Hematopoietic multipotent progenitor cell treated with erythropoietin and hydrocortisone succinate and interleukin-3 and kit ligand, for 17 days (in vitro differentiated cells): ENCODE results near the gene CFAP45.
A peak's percentile ranks its signal among the peaks of the same experiment; 100 is the strongest.
"Not testable (repeated sequence)": the region's sequence is repeated elsewhere in the genome, so short reads cannot be mapped to it uniquely, and the experiment has no call there.

ENCODE experiments used
- DNase-seq: peaks from one replicate; pipeline ENCODE4 v3.0.0-alpha.2; 2015; ENCODE audit warnings: low spot score

CFAP45 gene

DNA sequence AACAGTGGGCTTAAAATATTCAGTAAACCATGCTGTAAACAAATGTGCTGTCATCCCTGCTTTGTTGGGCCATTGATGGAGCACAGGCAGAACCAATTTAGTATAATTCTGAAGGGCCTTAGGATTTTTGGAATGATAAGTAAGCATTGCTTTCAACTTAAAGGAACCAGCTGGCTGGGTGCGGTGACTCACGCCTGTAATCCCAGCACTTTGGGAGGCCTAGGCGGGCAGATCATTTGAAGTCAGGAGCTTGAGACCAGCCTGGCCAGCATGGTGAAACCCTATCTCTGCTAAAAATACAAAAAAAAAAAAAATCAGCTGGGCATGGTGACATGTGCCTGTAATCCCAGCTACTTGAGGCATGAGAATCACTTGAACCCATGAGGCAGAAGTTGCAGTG lies 4.1 kb upstream of the CFAP45 start:
- not testable (repeated sequence) for DNase-seq

DNA sequence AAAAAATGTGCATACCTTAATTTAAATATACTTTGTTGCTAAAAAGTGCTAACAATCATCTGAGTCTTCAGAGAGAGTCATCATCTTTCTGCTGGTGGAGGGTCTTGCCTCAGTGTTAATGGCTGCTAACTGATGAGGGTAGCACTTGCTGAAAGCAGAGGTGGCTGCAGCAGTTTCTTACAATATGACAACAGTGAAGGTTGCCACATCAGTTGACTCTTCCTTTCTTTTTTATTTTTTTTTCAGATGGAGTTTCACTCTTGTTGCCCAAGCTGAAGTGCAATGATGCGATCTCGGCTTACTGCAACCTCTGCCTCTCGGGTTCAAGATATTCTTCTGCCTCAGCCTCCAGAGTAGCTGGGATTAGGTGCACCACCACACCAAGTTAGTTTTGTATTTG lies 2.6 kb upstream of the CFAP45 start:
- DNase-seq: no peak

GRCh38 chr1:159900755-159901360 lies 893 bp upstream of the CFAP45 start:
- DNase-seq: no peak

- not testable (repeated sequence) for DNase-seq
Measured at GRCh38 chr1:159899634-159900033, 331 bp downstream of the CFAP45 start.

DNA sequence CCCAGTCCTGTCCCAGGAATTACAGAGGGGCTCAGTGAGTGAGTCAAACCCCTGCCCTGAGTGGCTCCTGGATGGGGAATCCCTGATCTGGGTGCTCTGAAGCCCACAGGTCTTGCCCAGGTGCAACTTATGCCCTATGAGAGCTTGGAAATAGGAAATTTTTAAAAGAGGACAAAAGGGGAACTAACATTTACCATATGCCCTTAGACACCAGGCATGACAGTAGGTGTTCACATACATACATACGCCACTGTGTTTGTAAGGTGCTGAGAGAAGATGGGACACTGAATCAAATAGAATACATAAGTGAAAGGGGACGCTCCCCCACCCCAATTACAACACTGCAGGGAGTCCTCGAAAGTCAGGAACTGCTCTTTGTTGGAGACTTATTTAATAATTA lies 1.4 kb downstream of the CFAP45 start:
- DNase-seq: no peak

- DNase-seq: no peak
Measured at GRCh38 chr1:159897962-159898361, 2.0 kb downstream of the CFAP45 start.

DNA sequence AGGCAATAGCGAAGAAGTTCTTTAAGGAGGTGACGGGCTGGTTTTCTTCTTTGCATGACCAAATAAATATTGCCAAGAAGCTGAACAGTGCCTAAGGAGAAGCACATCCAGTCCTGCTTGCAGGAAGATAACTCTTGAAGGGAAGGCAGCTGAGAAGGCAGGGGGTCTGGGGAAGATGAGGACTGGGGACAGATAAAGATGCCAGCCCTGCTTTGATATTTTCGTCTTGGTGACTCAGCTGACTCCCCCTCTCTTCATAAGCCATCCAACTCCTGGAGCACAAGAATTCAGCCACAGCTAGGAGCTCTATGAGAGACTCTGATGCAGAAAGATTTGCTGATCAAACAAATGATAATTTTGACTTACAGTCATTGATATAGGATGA lies 3.4 kb downstream of the CFAP45 start:
- DNase-seq: no peak

DNA sequence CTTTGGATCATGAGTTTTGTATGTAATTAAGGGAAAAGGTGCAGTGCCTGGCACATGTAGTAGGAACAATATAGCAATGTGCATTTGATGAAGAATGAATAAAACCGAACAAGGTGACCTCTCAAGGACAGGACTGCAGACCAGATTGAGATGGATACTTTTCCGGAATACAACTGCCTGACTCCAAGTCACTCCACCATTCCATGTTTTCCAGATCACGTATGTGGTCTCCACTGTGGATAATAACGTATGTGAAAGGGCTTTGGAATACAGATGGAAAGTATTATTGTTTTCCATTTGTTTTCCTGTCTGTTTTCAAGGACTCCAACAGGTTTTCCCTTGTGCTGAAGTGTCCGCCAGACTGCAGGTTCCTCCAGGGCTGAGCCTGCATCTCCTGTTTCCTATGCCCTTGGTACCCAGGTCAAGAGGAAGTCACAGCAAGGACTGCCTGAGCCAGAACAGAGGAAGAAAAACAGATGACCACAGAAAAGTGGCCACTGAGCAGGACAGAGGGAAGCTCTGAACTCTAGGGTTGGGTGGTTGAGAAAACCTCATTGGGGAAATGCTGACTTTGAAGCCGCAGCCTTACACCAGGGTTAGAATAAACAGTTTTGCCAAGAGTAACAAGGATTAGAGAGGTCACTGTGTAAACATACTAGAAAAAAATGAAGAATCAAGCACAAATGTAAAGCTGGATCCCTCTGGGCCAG lies 4.0 kb downstream of the CFAP45 start:
- no peak for DNase-seq

GRCh38 chr1:159895286-159895685 lies 4.7 kb downstream of the CFAP45 start:
- no peak for DNase-seq

GRCh38 chr1:159892944-159893343 lies 7.0 kb downstream of the CFAP45 start:
- no peak for DNase-seq

GRCh38 chr1:159891275-159892157 lies 8.4 kb downstream of the CFAP45 start:
- peak; percentile 84 for DNase-seq

DNA sequence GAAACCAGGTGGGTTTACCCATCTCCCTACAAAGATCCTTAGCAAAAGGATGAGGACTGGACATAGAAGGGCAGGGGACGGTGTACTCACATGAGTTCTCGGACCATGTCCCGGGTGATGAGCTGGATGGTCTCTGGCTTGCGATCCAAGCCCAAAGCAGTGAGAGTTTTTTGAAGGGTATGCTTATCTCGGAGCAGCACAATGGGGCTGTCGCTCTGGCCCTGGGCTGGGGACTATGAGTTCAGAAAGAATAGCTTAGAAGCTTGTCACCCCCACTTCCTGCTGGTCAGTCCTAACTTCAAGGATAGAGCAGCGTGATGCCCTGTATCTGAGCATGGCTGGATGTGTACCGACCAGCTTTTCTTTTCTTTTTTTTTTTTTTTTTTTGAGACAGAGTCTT lies 9.6 kb downstream of the CFAP45 start:
- DNase-seq: no peak

GRCh38 chr1:159889821-159890252 lies 10.1 kb downstream of the CFAP45 start:
- no peak for DNase-seq

DNA sequence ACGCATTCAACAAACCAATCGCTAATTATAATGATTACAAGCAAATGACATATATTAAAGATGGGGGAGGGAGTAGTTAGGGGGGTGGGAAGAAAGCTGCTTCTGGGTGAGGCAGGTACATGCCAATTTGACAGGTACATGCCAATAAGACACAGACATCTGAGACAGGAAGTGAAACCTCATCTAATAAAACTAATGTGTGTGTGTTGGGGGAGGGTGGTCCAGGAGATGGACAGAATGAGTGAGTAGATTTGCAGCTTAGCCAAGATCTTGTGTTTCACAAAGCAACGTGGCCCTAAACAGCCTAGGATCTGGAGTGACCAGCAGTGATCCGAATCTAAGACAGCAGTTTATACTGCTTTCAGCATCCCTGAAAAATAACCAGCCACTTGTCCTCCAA lies 10.8 kb downstream of the CFAP45 start:
- DNase-seq: no peak

GRCh38 chr1:159884296-159884695 lies 15.7 kb downstream of the CFAP45 start:
- no peak for DNase-seq

DNA sequence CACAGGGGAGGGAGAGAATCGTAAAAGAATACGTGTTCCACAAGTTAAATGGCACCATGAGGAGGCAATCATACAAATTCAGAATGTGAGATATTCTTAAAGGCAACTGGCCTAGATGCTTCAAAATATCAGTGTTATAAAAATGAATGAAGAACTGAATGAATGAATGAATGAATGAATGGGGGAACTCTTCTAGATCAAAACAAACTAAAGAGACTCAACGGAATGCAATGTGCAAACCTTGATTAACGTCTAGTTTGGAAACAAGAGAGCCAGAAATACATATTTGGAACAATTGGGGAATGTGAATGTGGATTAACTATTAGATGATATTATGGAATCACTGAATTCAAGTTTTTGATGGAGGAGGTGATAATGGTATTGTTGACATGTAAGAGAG lies 16.8 kb downstream of the CFAP45 start:
- DNase-seq: no peak

GRCh38 chr1:159882527-159882862 lies 17.5 kb downstream of the CFAP45 start:
- no peak for DNase-seq

DNA sequence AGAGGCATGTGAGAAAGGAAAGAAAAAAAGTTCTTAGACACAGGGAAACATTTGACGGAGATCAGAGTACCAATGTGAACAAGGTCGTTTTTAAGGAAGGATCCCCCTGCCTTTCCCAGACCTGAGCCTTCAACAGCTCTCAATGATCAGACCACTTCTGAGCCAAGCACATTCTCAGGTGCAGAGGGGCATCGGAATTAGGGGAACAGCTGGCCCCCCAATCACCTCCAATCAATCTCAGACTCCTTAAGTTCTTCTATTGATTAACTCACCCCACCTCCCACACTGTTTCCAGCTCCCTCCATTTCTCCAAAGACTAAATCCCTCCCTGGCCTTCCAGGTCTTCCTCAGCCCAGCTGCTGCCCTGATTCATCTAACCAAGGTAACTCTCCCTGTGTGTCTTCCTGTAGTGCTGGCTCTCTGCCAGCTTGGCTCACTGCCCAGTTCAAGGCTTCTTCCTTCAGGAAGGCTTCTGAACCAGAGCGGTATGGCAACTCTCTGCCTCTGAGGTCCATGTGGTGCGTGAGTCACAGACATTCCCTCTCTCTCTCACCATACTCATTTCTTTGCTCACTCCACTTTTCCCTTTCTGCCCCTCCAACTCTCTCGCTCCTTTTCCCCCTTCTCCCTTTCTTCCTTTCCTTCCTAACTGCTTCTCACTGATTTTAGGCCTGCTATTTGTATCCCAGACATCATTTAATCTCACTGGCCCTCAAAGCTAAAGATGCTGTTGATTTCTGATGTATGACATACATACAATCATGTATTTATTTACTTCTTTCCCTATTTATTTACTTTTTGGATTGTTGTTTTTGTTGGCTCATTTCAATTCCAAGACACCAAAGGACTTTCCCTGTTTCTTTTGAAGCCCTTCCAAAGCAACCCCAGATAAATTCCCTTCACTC lies 18.1 kb downstream of the CFAP45 start:
- peak; percentile 67 for DNase-seq

DNA sequence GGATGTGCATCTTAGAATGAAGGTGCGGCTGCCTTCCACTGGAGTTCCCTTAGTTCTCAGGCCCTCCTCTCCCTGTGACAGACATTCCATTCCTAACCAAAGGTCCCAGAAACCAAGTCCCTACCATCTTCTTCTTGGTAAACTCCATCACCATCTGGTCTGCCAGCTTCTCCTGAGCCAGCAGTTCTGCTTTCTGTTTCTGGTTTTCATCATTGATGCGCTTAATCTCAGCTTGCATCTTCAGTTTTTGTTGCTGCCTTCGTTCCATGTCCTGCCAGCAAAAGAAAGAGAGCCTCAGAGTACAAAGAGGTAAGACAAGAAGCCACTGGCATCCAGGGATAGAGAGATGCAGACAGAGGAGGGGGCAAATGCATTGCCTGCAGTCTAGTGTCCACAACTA lies 19.5 kb downstream of the CFAP45 start:
- DNase-seq: no peak

GRCh38 chr1:159879977-159880376 lies 20.0 kb downstream of the CFAP45 start:
- DNase-seq: peak; percentile 52

GRCh38 chr1:159879136-159879535 lies 20.8 kb downstream of the CFAP45 start:
- no peak for DNase-seq
